WTC11 (cell line): ENCODE results near the gene ZNF324B. TPM values are rescaled to one million over a fixed set of nuclear protein-coding genes. Genes with fewer than 3 reads are reported as not detected.

Source experiments
- ATAC-seq: fragments of 200-7000 bp; cut with Tn5 transposase; 2 replicates; pipeline ENCODE4 v1.10.0; 2021; ENCODE audit warnings: mild to moderate bottlenecking, moderate library complexity
- CTCF ChIA-PET: fragments of 300-600 bp; sonication (Branson Sonifier 250); formaldehyde crosslinking; loops from one replicate; lab custom pipeline; 2021; ENCODE audit warnings: antibody characterized with exemption; lab: Charles Lee
- POLR2A ChIA-PET: fragments of 350-600 bp; sonication (Branson Sonifier 250); formaldehyde crosslinking; loops from one replicate; lab custom pipeline; 2021; ENCODE audit warnings: antibody characterized with exemption; lab: Charles Lee
- DNase-seq: peaks from one replicate; pipeline ENCODE4 v3.0.0; 2021; ENCODE audit warnings: low spot score
- H3K27ac Mint-ChIP-seq: 2 replicates; pipeline ENCODE4 v1.8.0; 2021; ENCODE audit warnings: mixed read lengths
- H3K27me3 Mint-ChIP-seq: 2 replicates; pipeline ENCODE4 v1.8.0; 2021; ENCODE audit warnings: low read depth, mild to moderate bottlenecking, moderate library complexity, mixed read lengths
- H3K36me3 Mint-ChIP-seq: 2 replicates; pipeline ENCODE4 v1.8.0; 2021; ENCODE audit warnings: mixed read lengths
- H3K4me1 Mint-ChIP-seq: 2 replicates; pipeline ENCODE4 v1.8.0; 2022; ENCODE audit warnings: mixed read lengths
- H3K4me3 Mint-ChIP-seq: 2 replicates; pipeline ENCODE4 v1.8.0; 2021; ENCODE audit warnings: mild to moderate bottlenecking, moderate library complexity, mixed read lengths
- H3K9me3 Mint-ChIP-seq: 2 replicates; pipeline ENCODE4 v1.8.0; 2021; ENCODE audit warnings: mixed read lengths
- CBFB ChIP-seq: sonication (generic); formaldehyde crosslinking; IDR thresholded peaks from 2 replicates; pipeline ENCODE4 v1.8.1; 2022; ENCODE audit warnings: mild to moderate bottlenecking, low read depth, missing genetic modification reagents
- CREM ChIP-seq: sonication (generic); formaldehyde crosslinking; IDR thresholded peaks from 2 replicates; pipeline ENCODE4 v1.8.1; 2022; ENCODE audit warnings: mild to moderate bottlenecking, missing genetic modification reagents, moderate library complexity
- CTCF ChIP-seq: fragments of 200-600 bp; IDR thresholded peaks from 2 replicates; pipeline ENCODE4 v1.8.0; 2022; ENCODE audit warnings: antibody characterized with exemption
- E2F1 ChIP-seq: sonication (generic); formaldehyde crosslinking; IDR thresholded peaks from 2 replicates; pipeline ENCODE4 v1.8.0; 2022; ENCODE audit warnings: mild to moderate bottlenecking, missing genetic modification reagents
- E2F5 ChIP-seq: sonication (generic); formaldehyde crosslinking; IDR thresholded peaks from 2 replicates; pipeline ENCODE4 v1.8.1; 2022; ENCODE audit warnings: mild to moderate bottlenecking, moderate library complexity, missing genetic modification reagents
- FOXP1 ChIP-seq: sonication (generic); formaldehyde crosslinking; IDR thresholded peaks from 2 replicates; pipeline ENCODE4 v1.8.0; 2022; ENCODE audit warnings: missing genetic modification reagents, mild to moderate bottlenecking, moderate library complexity, borderline replicate concordance
- IRF1 ChIP-seq: sonication (generic); formaldehyde crosslinking; IDR thresholded peaks from 2 replicates; pipeline ENCODE4 v1.8.0; 2023; ENCODE audit warnings: missing genetic modification reagents
- NFATC4 ChIP-seq: fragments of 250-450 bp; sonication (Bioruptor Pico); IDR thresholded peaks from 2 replicates; pipeline ENCODE4 v1.9.0; 2021; ENCODE audit warnings: mild to moderate bottlenecking
- NR1H2 ChIP-seq: sonication (generic); formaldehyde crosslinking; IDR thresholded peaks from 2 replicates; pipeline ENCODE4 v1.9.0; 2021; ENCODE audit warnings: mild to moderate bottlenecking, moderate library complexity, missing genetic modification reagents
- SMAD4 ChIP-seq: sonication (generic); formaldehyde crosslinking; IDR thresholded peaks from 2 replicates; pipeline ENCODE4 v1.8.0; 2022; ENCODE audit warnings: mild to moderate bottlenecking, missing genetic modification reagents
- TEAD1 ChIP-seq: sonication (generic); formaldehyde crosslinking; IDR thresholded peaks from 2 replicates; pipeline ENCODE4 v1.8.0; 2022; ENCODE audit warnings: mild to moderate bottlenecking, missing genetic modification reagents
- TEAD4 ChIP-seq: sonication (generic); formaldehyde crosslinking; IDR thresholded peaks from 2 replicates; pipeline ENCODE4 v1.8.0; 2022; ENCODE audit warnings: mild to moderate bottlenecking, missing genetic modification reagents
- TP53 ChIP-seq: sonication (generic); formaldehyde crosslinking; IDR thresholded peaks from 2 replicates; pipeline ENCODE4 v1.8.1; 2023; ENCODE audit warnings: mild to moderate bottlenecking, missing genetic modification reagents
- USF2 ChIP-seq: sonication (generic); formaldehyde crosslinking; IDR thresholded peaks from 2 replicates; pipeline ENCODE4 v1.8.1; 2023; ENCODE audit warnings: mild to moderate bottlenecking, missing genetic modification reagents, moderate library complexity
- ZBTB43 ChIP-seq: sonication (generic); formaldehyde crosslinking; IDR thresholded peaks from 2 replicates; pipeline ENCODE4 v1.8.1; 2023; ENCODE audit warnings: mild to moderate bottlenecking, missing genetic modification reagents
- ZNF138 ChIP-seq: sonication (generic); formaldehyde crosslinking; conservative IDR thresholded peaks from 2 replicates; pipeline ENCODE4 v1.8.1; 2022; ENCODE audit warnings: mild to moderate bottlenecking, moderate library complexity, missing genetic modification reagents
- ZNF232 ChIP-seq: sonication (generic); formaldehyde crosslinking; IDR thresholded peaks from 2 replicates; pipeline ENCODE4 v1.8.0; 2022; ENCODE audit warnings: mild to moderate bottlenecking, missing genetic modification reagents
- ZNF317 ChIP-seq: sonication (generic); formaldehyde crosslinking; IDR thresholded peaks from 2 replicates; pipeline ENCODE4 v1.8.1; 2023; ENCODE audit warnings: low read depth, mild to moderate bottlenecking, moderate library complexity, missing genetic modification reagents, borderline replicate concordance
- ZNF416 ChIP-seq: fragments of 250-450 bp; sonication (Bioruptor Pico); IDR thresholded peaks from 2 replicates; pipeline ENCODE4 v1.9.0; 2021; ENCODE audit warnings: mild to moderate bottlenecking, inconsistent platforms
- ZNF532 ChIP-seq: fragments of 250-450 bp; sonication (Bioruptor Pico); IDR thresholded peaks from 2 replicates; pipeline ENCODE4 v1.9.0; 2021; ENCODE audit warnings: mild to moderate bottlenecking, borderline replicate concordance
- total RNA-seq: library from RNA; stranded (reverse); gene quantifications from 3 replicates; pipeline ENCODE4 v1.2.3, GENCODE V29; 2021
- TF ChIP-seq, protein P1 (sequence below): sonication (generic); formaldehyde crosslinking; IDR thresholded peaks from 2 replicates; pipeline ENCODE4 v1.8.1; 2023; ENCODE audit warnings: mild to moderate bottlenecking, missing genetic modification reagents, moderate library complexity
- TF ChIP-seq, protein P2 (sequence below): sonication (generic); formaldehyde crosslinking; conservative IDR thresholded peaks from 2 replicates; pipeline ENCODE4 v1.8.1; 2022; ENCODE audit warnings: mild to moderate bottlenecking, missing genetic modification reagents

The ZNF324B gene
- total RNA-seq, 1 experiment from 2014 or later, result 4.0 TPM

DNA sequence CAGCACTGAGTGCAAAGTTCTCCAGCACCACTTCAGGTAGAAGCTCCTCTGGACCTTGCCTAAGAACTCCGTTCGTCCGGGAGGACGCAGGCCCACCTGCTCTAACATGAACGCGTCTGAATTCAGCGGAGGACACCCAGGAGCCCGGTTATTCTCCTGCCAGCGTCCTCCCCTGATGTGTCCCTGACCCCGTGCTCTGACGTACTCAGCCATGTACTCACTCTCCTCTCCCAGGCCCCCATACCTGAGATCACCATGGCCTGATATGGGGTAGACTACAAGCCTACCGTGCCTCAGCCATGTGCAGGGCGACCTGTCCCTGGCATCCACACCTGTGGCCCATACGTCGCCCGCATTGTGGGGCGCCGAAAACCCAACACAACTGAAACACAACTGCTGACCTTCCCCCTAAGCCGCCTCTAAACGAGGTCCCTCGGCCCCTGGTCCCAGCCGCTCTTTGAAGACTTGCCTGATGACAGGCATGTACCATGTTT is 43.7 kb upstream of the ZNF324B start (continued):
- TF ChIP-seq ZNF138 (CRISPR knock-in tag) (no peak), TEAD4 (CRISPR knock-in tag) (no peak), E2F5 (CRISPR knock-in tag) (no peak)

DNA sequence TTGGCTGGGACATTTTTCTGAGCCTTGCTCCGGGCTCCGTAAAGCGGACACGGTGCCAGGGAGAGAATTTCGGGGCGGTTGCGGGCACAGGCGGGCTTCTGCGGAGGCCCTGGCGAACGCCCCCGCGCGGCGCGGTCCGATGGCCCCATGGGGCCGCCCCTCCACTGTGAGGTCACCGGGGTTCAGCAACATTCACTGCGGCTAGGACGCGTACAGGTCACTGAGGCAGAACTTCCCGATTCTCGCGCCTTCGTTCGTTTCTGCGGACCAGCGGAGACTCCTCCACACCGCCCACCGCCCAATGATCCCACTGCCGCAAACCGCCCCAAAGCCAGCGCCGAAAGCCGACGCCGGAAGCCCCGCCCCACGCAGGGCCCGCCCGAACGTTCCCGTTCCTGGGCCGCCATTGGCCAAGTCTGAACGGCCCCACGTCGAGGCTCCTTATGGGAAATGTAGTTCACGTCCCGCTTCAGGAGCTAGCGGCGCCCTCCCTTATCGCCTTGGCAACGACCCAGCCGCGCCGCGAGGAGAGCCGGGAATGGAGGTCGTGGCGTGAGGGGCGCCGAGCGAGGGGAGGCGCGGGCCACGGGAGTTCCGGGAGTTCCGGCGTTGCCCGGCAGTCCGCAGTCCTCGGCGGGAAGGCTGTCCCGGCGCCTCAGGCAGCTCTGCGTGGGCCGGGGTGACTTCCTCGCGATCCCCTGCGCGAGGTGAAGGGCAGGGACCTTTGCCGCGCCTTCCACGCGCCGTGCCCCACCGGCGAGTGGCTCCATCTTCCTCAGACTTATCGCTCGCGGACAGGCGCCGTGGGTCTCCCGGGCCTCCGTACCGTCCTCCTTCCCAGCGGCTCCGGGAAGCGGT is 43.0 kb upstream of the ZNF324B start, which contains the start of gene ZNF584:
Gene ZNF584, plus strand, starts transcription at position 498 of the 858 bp plus-strand sequence. CDS start 499 bp downstream, outside the sequence.
- DNase-seq (peak; percentile 98), ATAC-seq (peak; percentile 95)
- Mint-ChIP-seq H3K9me3 (no peaks in the 10 kb centered on the region), H3K27me3 (peaks cover 14% of the 10 kb centered on the region), H3K4me3 (peak within 1 kb of the TSS; percentile 91), H3K36me3 (peaks cover 4% of the 10 kb centered on the region), H3K4me1 (peaks cover 18% of the 10 kb centered on the region), H3K27ac (peak within 1 kb of the TSS; percentile 93; the same call in 1 of the 2 replicates)
- ChIA-PET POLR2A (interaction anchor here (0.5 to 1.0 kb wide), 3 partner anchors 11 to 82 kb away, joined by 3 to 7 read pairs (median 4); partner anchors contain the start of genes ZNF324B and ZSCAN22), CTCF (interaction anchor here (0.6 to 1.0 kb wide), 6 partner anchors 14 to 460 kb away, joined by 3 to 7 read pairs (median 4); partner anchors contain the start of genes ZBTB45 and ZNF324B)
- no peak for TF ChIP-seq TP53 (CRISPR knock-in tag)
- no peak for TF ChIP-seq E2F1 (CRISPR knock-in tag)
- 0 out of 2 replicates have a peak, but pooled peaks have one; percentile 4 for TF ChIP-seq ZNF317 (CRISPR knock-in tag)
- no peak for TF ChIP-seq CTCF
- no peak for TF ChIP-seq CBFB
- no peak for TF ChIP-seq ZBTB43 (CRISPR knock-in tag)
- TF ChIP-seq FOXP1, result no peak
- TF ChIP-seq, protein P1, sequence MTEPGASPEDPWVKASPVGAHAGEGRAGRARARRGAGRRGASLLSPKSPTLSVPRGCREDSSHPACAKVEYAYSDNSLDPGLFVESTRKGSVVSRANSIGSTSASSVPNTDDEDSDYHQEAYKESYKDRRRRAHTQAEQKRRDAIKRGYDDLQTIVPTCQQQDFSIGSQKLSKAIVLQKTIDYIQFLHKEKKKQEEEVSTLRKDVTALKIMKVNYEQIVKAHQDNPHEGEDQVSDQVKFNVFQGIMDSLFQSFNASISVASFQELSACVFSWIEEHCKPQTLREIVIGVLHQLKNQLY (CRISPR knock-in tag), result 0 out of 2 replicates have a peak, but pooled peaks have one; percentile 32
- TF ChIP-seq TEAD1, result peak; percentile 79
- TF ChIP-seq SMAD4 (CRISPR knock-in tag), result 0 out of 2 replicates have a peak, but pooled peaks have one; percentile 43
- peak; percentile 21; the same call in 1 of the 2 replicates for TF ChIP-seq ZNF232
- no peak; the same call in 1 of the 2 replicates for TF ChIP-seq USF2
- TF ChIP-seq ZNF416 (CRISPR knock-in tag), result peak; percentile 83; the same call in 1 of the 2 replicates
- TF ChIP-seq, protein P2, sequence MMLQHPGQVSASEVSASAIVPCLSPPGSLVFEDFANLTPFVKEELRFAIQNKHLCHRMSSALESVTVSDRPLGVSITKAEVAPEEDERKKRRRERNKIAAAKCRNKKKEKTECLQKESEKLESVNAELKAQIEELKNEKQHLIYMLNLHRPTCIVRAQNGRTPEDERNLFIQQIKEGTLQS (CRISPR knock-in tag), result no peak
- TF ChIP-seq CREM (CRISPR knock-in tag), result peak; percentile 82
- TF ChIP-seq IRF1 (CRISPR knock-in tag), result no peak
- TF ChIP-seq NR1H2 (CRISPR knock-in tag), result no peak
- no peak for TF ChIP-seq NFATC4
- TF ChIP-seq ZNF532 (CRISPR knock-in tag), result no peak
